Nephron (organoid): ENCODE measurements around the gene SHH.

Experiments used
- H3K27ac Mint-ChIP-seq, 3 experiments: 2 replicates each; pipeline ENCODE4 v1.8.0; 2020; ENCODE audit warnings: mixed read lengths in 3 of 3, mild to moderate bottlenecking in 2 of 3, moderate library complexity in 1 of 3
- H3K27me3 Mint-ChIP-seq: 2 replicates; pipeline ENCODE4 v1.8.0; 2021; ENCODE audit warnings: low read depth, mild to moderate bottlenecking, moderate library complexity, mixed read lengths
- H3K36me3 Mint-ChIP-seq: 2 replicates; pipeline ENCODE4 v1.8.0; 2020; ENCODE audit warnings: low read depth, mixed read lengths
- H3K4me1 Mint-ChIP-seq: 2 replicates; pipeline ENCODE4 v1.8.0; 2020; ENCODE audit warnings: mixed read lengths
- H3K4me3 Mint-ChIP-seq, 3 experiments: 2 replicates each; pipeline ENCODE4 v1.8.0; 2020; ENCODE audit warnings: mild to moderate bottlenecking in 3 of 3, mixed read lengths in 3 of 3, moderate library complexity in 2 of 3
- H3K9me3 Mint-ChIP-seq: 2 replicates; pipeline ENCODE4 v1.8.0; 2020; ENCODE audit warnings: mixed read lengths
- CTCF ChIP-seq, 3 experiments: fragments of 200-600 bp; sonication (generic); IDR thresholded peaks; one replicate each; pipeline ENCODE4 v1.5.0; 2021; ENCODE audit warnings: antibody characterized with exemption in 3 of 3; ENCODE audit not compliant: unreplicated experiment in 3 of 3

Gene SHH

GRCh38 chr7:155761162-155761561 lies 51.1 kb downstream of the SHH start:
- H3K9me3 Mint-ChIP-seq = no peaks in the 10 kb centered on the region

GRCh38 chr7:155759740-155760430 lies 52.4 kb downstream of the SHH start:
- Mint-ChIP-seq H3K9me3 (no peaks in the 10 kb centered on the region), H3K27ac (no peak overlapping the region), H3K27me3 (no peaks in the 10 kb centered on the region), H3K36me3 (peaks cover 85% of the 10 kb centered on the region), H3K4me3 (no peak overlapping the region), H3K4me1 (peaks cover 38% of the 10 kb centered on the region)
- TF ChIP-seq CTCF (IDR thresholded peaks at IDR 0.05; ENCODE audit: unreplicated experiment in 3 of 3) = no peak

More at GRCh38 chr7:155761162-155761561, 51.1 kb downstream of the SHH start:
- no peak overlapping the region for H3K27ac Mint-ChIP-seq
- H3K4me1 Mint-ChIP-seq = peaks cover 38% of the 10 kb centered on the region
- H3K36me3 Mint-ChIP-seq = peaks cover 83% of the 10 kb centered on the region
- no peak overlapping the region for H3K4me3 Mint-ChIP-seq
- no peaks in the 10 kb centered on the region for H3K27me3 Mint-ChIP-seq
- no peak for TF ChIP-seq CTCF (IDR thresholded peaks at IDR 0.05; ENCODE audit: unreplicated experiment in 3 of 3)

- TF ChIP-seq CTCF (IDR thresholded peaks at IDR 0.05; ENCODE audit: unreplicated experiment in 3 of 3) = no peak
- no peaks in the 10 kb centered on the region for H3K9me3 Mint-ChIP-seq
- no peak overlapping the region for H3K4me3 Mint-ChIP-seq
- H3K27me3 Mint-ChIP-seq = no peaks in the 10 kb centered on the region
- H3K4me1 Mint-ChIP-seq = peaks cover 29% of the 10 kb centered on the region
- peaks cover 78% of the 10 kb centered on the region for H3K36me3 Mint-ChIP-seq
- H3K27ac Mint-ChIP-seq = no peak overlapping the region
These were observed 53.9 kb downstream of the SHH start for GRCh38 chr7:155758348-155758747.

- H3K4me3 Mint-ChIP-seq = no peak overlapping the region
These were observed 55.9 kb downstream of the SHH start for GRCh38 chr7:155756322-155756721.

GRCh38 chr7:155755026-155755425 lies 57.2 kb downstream of the SHH start:
- peaks cover 59% of the 10 kb centered on the region for H3K36me3 Mint-ChIP-seq
- H3K27ac Mint-ChIP-seq = no peak overlapping the region
- TF ChIP-seq CTCF (IDR thresholded peaks at IDR 0.05; ENCODE audit: unreplicated experiment in 3 of 3) = no peak
- H3K4me3 Mint-ChIP-seq = no peak overlapping the region
- no peaks in the 10 kb centered on the region for H3K9me3 Mint-ChIP-seq
- no peaks in the 10 kb centered on the region for H3K27me3 Mint-ChIP-seq
- peaks cover 14% of the 10 kb centered on the region for H3K4me1 Mint-ChIP-seq

More at GRCh38 chr7:155756322-155756721, 55.9 kb downstream of the SHH start:
- H3K36me3 Mint-ChIP-seq = peaks cover 71% of the 10 kb centered on the region
- H3K4me1 Mint-ChIP-seq = peaks cover 17% of the 10 kb centered on the region
- no peak for TF ChIP-seq CTCF (IDR thresholded peaks at IDR 0.05; ENCODE audit: unreplicated experiment in 3 of 3)
- H3K27ac Mint-ChIP-seq = no peak overlapping the region
- no peaks in the 10 kb centered on the region for H3K27me3 Mint-ChIP-seq
- no peaks in the 10 kb centered on the region for H3K9me3 Mint-ChIP-seq

- Mint-ChIP-seq H3K27ac (no peak overlapping the region), H3K36me3 (peaks cover 59% of the 10 kb centered on the region), H3K4me3 (no peak overlapping the region), H3K27me3 (no peaks in the 10 kb centered on the region), H3K9me3 (no peaks in the 10 kb centered on the region), H3K4me1 (peaks cover 18% of the 10 kb centered on the region)
- no peak for TF ChIP-seq CTCF (IDR thresholded peaks at IDR 0.05; ENCODE audit: unreplicated experiment in 3 of 3)
These were observed 58.1 kb downstream of the SHH start for GRCh38 chr7:155754165-155754564.
